Fibroblast of skin of right biceps (primary cell): ENCODE data around the gene NHS.

Experiments
- DNase-seq: peaks from one replicate; pipeline ENCODE4 v3.0.0-alpha.2; 2013

Gene NHS

GRCh38 chrX:17374619-17375366 lies at the start of gene NHS:
NHS (plus strand) TSS chrX:17375200; CDS start chrX:17375758, 558 bp downstream.
- DNase-seq = peak; percentile 83

- no peak for DNase-seq
Measured at GRCh38 chrX:17328837-17329236, 46.2 kb upstream of the NHS start.

GRCh38 chrX:17336377-17336776 lies 38.6 kb upstream of the NHS start:
- no peak for DNase-seq

GRCh38 chrX:17355976-17356375 lies 19.0 kb upstream of the NHS start:
- no peak for DNase-seq

GRCh38 chrX:17359500-17359899 lies 15.5 kb upstream of the NHS start:
- peak; percentile 49 for DNase-seq

- DNase-seq = peak; percentile 11
Measured at GRCh38 chrX:17361620-17362019, 13.4 kb upstream of the NHS start.

GRCh38 chrX:17368002-17368401 lies 7.0 kb upstream of the NHS start:
- DNase-seq = no peak

GRCh38 chrX:17369309-17369708 lies 5.7 kb upstream of the NHS start:
- peak; percentile 2 for DNase-seq

- no peak for DNase-seq
Measured at GRCh38 chrX:17370191-17370590, 4.8 kb upstream of the NHS start.

- no peak for DNase-seq
Measured at GRCh38 chrX:17372052-17372451, 2.9 kb upstream of the NHS start.

GRCh38 chrX:17373337-17373736 lies 1.7 kb upstream of the NHS start:
- DNase-seq = no peak

GRCh38 chrX:17375367-17375636 lies 302 bp downstream of the NHS start:
- DNase-seq = no peak

GRCh38 chrX:17375637-17376430 lies 834 bp downstream of the NHS start:
- no peak for DNase-seq

GRCh38 chrX:17376431-17377077 lies 1.6 kb downstream of the NHS start:
- DNase-seq = no peak

GRCh38 chrX:17377091-17377717 lies 2.2 kb downstream of the NHS start:
- DNase-seq = peak; percentile 44

- no peak for DNase-seq
Measured at GRCh38 chrX:17377795-17378194, 2.8 kb downstream of the NHS start.

- no peak for DNase-seq
Measured at GRCh38 chrX:17380221-17380620, 5.2 kb downstream of the NHS start.

- peak; percentile 38 for DNase-seq
Measured at GRCh38 chrX:17390419-17390850, 15.4 kb downstream of the NHS start.

- DNase-seq = no peak
Measured at GRCh38 chrX:17395154-17395553, 20.2 kb downstream of the NHS start.

GRCh38 chrX:17397074-17397473 lies 22.1 kb downstream of the NHS start:
- peak; percentile 65 for DNase-seq

- no peak for DNase-seq
Measured at GRCh38 chrX:17403189-17403691, 28.2 kb downstream of the NHS start.

GRCh38 chrX:17403972-17404371 lies 29.0 kb downstream of the NHS start:
- DNase-seq = no peak
